Panc1 (cell line): ENCODE results near the gene ALDH1L2. TPM values are rescaled to one million over a fixed set of nuclear protein-coding genes. Genes with fewer than 3 reads are reported as not detected.

Experiments
- ATAC-seq: fragments of 200-7000 bp; cut with Tn5 transposase; 2 replicates; pipeline ENCODE4 v1.9.1; 2020; ENCODE audit warnings: mild to moderate bottlenecking, moderate library complexity
- BruUV-seq: library from RNA; stranded (reverse); fragments of 400-500 nt; replicated peaks from 2 replicates; lab custom pipeline; 2021; lab: Mats Ljungman, UMichigan
- CTCF ChIA-PET: fragments of 300-600 bp; sonication (Branson Sonifier 250); formaldehyde crosslinking; loops from one replicate; lab custom pipeline; 2022; ENCODE audit warnings: antibody characterized with exemption; lab: Charles Lee
- POLR2A ChIA-PET: fragments of 300-600 bp; sonication (Branson Sonifier 250); formaldehyde crosslinking; loops from one replicate; lab custom pipeline; 2022; ENCODE audit warnings: antibody characterized with exemption; lab: Charles Lee
- DNase-seq: peaks from one replicate; pipeline ENCODE4 v3.0.0-alpha.2; 2010; ENCODE audit warnings: low read depth, low spot score
- H3K27ac ChIP-seq: 2 replicates; pipeline ENCODE4 v1.5.1; 2011; ENCODE audit warnings: mild to moderate bottlenecking, low read length, inconsistent platforms
- H3K27me3 ChIP-seq: fragments of 200-500 bp; sonication (Bioruptor generic); 2 replicates; pipeline ENCODE4 v1.6.0; 2014; ENCODE audit warnings: low read length, inconsistent platforms; ENCODE audit not compliant: control insufficient read depth, insufficient read depth
- H3K36me3 ChIP-seq: fragments of 200-500 bp; sonication (Bioruptor generic); 2 replicates; pipeline ENCODE4 v1.5.1; 2014; ENCODE audit warnings: inconsistent platforms, mild to moderate bottlenecking, low read length, moderate library complexity; ENCODE audit not compliant: control insufficient read depth, insufficient read depth
- H3K4me1 ChIP-seq: 2 replicates; pipeline ENCODE4 v1.5.1; 2011; ENCODE audit warnings: inconsistent platforms, mild to moderate bottlenecking, low read length, moderate library complexity; ENCODE audit not compliant: control insufficient read depth, insufficient read depth
- H3K4me3 ChIP-seq, 2 experiments: 2 replicates each; pipeline ENCODE4 v1.5.1; 2011 to 2012; ENCODE audit warnings: low read depth in 2 of 2, low read length in 2 of 2, mild to moderate bottlenecking in 2 of 2, inconsistent platforms in 1 of 2, moderate library complexity in 1 of 2
- H3K9me3 ChIP-seq: fragments of 200-500 bp; sonication (Bioruptor generic); 2 replicates; pipeline ENCODE4 v1.5.1; 2014; ENCODE audit warnings: low read depth, mild to moderate bottlenecking, inconsistent platforms, low read length, moderate library complexity; ENCODE audit not compliant: control insufficient read depth, insufficient read depth
- CTCF ChIP-seq: fragments of 450-650 bp; IDR thresholded peaks from 2 replicates; pipeline ENCODE4 v1.5.1; 2017; ENCODE audit warnings: mild to moderate bottlenecking
- POLR2AphosphoS5 ChIP-seq: IDR thresholded peaks from 2 replicates; pipeline ENCODE4 v1.6.1; 2012; ENCODE audit warnings: mild to moderate bottlenecking, low read depth, low read length, moderate library complexity
- SIN3A ChIP-seq: IDR thresholded peaks from 2 replicates; pipeline ENCODE4 v1.6.1; 2012; ENCODE audit warnings: low read depth, mild to moderate bottlenecking, low read length, moderate library complexity, borderline replicate concordance; ENCODE audit not compliant: insufficient read depth
- TCF7L2 ChIP-seq: IDR thresholded peaks from 2 replicates; pipeline ENCODE4 v1.6.1; 2011; ENCODE audit warnings: mild to moderate bottlenecking, low read depth, low read length, inconsistent platforms
- in situ Hi-C: cut with HindIII; loops from 2 replicates; pipeline ENCODE4 v1.10.0; 2016; ENCODE audit warnings: low sequenced_read_pairs, low pct_unique_long_range_greater_than_20kb
- intact Hi-C: fragments of 100-400 bp; cut with micrococcal nuclease; formaldehyde crosslinking; loops from one replicate; pipeline ENCODE4 v1.10.0; 2022; ENCODE audit not compliant: unreplicated experiment
- total RNA-seq: library from RNA; stranded (reverse); gene quantifications from one replicate; pipeline ENCODE4 v1.2.1, GENCODE V29; 2021; ENCODE audit not compliant: unreplicated experiment
- TF ChIP-seq, protein P1 (sequence below), 2 experiments: IDR thresholded peaks; 2 replicates each; pipeline ENCODE4 v1.6.1; 2011 to 2012; ENCODE audit warnings: low read depth in 2 of 2, control low read depth in 1 of 2, low read length in 1 of 2, mild to moderate bottlenecking in 1 of 2, moderate library complexity in 1 of 2; ENCODE audit not compliant: insufficient read depth in 1 of 2

The ALDH1L2 gene
- total RNA-seq, 1 experiment from 2014 or later = 2.2 TPM

DNA sequence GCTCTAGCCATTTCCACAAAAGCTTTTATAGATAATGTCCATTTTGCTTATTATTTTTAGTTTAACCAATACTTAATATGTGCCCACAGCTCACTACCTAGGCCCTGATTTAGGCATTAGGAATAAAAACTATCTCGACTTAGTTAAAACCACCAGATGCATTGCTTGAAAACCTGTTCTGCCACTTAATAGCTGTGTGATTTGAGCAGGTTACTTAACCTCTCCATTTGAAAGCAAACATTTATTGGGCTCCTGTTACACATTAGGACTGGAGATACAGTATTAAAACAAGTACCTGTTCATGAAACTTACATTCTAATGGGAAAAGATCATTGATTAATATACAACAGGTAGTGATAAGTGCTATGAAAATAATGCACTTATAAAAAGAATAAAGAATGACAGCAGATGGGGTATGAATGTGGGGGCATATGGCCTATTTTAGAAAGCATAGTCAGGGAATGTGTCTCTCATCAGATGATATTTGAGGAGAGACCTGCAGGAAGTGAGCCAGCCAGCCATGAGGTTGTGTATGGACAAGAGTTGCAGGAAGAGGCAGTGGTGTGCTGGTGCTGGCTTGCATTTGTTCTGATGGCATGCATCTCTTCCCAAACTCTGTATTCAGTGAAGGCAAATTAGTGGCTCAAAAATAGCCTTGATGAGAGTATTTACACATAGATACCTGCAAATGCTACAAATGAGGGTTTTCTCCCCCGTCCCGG, 63.9 kb downstream of the ALDH1L2 start:
- H3K9me3 ChIP-seq = no peaks in the 10 kb centered on the region
- in situ Hi-C loops (no loop called here), intact Hi-C loops (no loop called here)
- CTCF ChIA-PET = no interaction called here
- ATAC-seq = no peak
- H3K4me1 ChIP-seq = no peaks in the 10 kb centered on the region
- BruUV-seq = no TSS peak
- TF ChIP-seq POLR2AphosphoS5 = no peak
- no peak for TF ChIP-seq SIN3A
- TF ChIP-seq TCF7L2 = no peak
- TF ChIP-seq CTCF = no peak
- TF ChIP-seq, protein P1, sequence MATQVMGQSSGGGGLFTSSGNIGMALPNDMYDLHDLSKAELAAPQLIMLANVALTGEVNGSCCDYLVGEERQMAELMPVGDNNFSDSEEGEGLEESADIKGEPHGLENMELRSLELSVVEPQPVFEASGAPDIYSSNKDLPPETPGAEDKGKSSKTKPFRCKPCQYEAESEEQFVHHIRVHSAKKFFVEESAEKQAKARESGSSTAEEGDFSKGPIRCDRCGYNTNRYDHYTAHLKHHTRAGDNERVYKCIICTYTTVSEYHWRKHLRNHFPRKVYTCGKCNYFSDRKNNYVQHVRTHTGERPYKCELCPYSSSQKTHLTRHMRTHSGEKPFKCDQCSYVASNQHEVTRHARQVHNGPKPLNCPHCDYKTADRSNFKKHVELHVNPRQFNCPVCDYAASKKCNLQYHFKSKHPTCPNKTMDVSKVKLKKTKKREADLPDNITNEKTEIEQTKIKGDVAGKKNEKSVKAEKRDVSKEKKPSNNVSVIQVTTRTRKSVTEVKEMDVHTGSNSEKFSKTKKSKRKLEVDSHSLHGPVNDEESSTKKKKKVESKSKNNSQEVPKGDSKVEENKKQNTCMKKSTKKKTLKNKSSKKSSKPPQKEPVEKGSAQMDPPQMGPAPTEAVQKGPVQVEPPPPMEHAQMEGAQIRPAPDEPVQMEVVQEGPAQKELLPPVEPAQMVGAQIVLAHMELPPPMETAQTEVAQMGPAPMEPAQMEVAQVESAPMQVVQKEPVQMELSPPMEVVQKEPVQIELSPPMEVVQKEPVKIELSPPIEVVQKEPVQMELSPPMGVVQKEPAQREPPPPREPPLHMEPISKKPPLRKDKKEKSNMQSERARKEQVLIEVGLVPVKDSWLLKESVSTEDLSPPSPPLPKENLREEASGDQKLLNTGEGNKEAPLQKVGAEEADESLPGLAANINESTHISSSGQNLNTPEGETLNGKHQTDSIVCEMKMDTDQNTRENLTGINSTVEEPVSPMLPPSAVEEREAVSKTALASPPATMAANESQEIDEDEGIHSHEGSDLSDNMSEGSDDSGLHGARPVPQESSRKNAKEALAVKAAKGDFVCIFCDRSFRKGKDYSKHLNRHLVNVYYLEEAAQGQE (IDR thresholded peaks at IDR 0.05; ENCODE audit: insufficient read depth in 1 of 2, low read depth in 2 of 2, low read length in 1 of 2) = no peak
- H3K27ac ChIP-seq = no peak overlapping the region
- POLR2A ChIA-PET = interaction anchor here (0.5 kb wide), 1 partner anchor 38 kb away, joined by 3 read pairs; no protein-coding TSS in a partner anchor
- no peak for DNase-seq
- H3K27me3 ChIP-seq = no peaks in the 10 kb centered on the region
- no peak overlapping the region for H3K4me3 ChIP-seq
- H3K36me3 ChIP-seq = no peaks in the 10 kb centered on the region

DNA sequence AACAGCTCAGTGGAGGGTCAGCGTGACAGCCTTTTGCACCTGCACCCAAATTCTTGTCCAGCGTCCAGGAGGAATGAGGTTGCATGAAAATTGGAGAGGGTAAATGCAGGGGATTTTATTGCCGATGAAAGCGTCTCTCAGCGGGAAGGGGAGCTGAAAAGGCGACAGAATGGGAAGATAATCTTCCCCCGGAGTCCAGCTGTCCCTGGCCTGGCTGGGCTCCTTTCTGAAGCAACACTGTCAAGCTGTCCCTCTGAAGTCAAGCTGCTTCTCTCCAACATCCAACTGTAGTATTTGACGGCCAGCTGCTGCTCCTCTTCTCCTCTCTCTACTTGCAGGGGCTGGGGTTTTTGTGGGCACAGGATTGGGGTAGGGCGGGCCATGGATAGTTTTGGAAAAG, 65.5 kb downstream of the ALDH1L2 start:
- in situ Hi-C loops (no loop called here), intact Hi-C loops (no loop called here)
- ChIA-PET POLR2A (no interaction called here), CTCF (no interaction called here)
- no peaks in the 10 kb centered on the region for H3K9me3 ChIP-seq
- H3K27ac ChIP-seq = no peak overlapping the region
- DNase-seq (no peak), ATAC-seq (no peak)
- no peaks in the 10 kb centered on the region for H3K36me3 ChIP-seq
- no peaks in the 10 kb centered on the region for H3K27me3 ChIP-seq
- H3K4me1 ChIP-seq = no peaks in the 10 kb centered on the region
- no peak overlapping the region for H3K4me3 ChIP-seq
- BruUV-seq = no TSS peak
- no peak for TF ChIP-seq CTCF
- TF ChIP-seq SIN3A = no peak
- no peak for TF ChIP-seq TCF7L2
